HCT116 (cell line): ENCODE results near the gene MDM2.

Experiments
- EZH2phosphoT487 ChIP-seq: fragments of 200-600 bp; IDR thresholded peaks from 2 replicates; pipeline ENCODE4 v1.6.1; 2018; ENCODE audit warnings: antibody characterized with exemption, borderline replicate concordance
- JUND ChIP-seq: IDR thresholded peaks from 2 replicates; pipeline ENCODE4 v1.6.1; 2012
- MAX ChIP-seq: IDR thresholded peaks from 2 replicates; pipeline ENCODE4 v1.6.1; 2012
- POLR2A ChIP-seq: IDR thresholded peaks from 2 replicates; pipeline ENCODE4 v1.7.0; 2011; ENCODE audit warnings: borderline replicate concordance; ENCODE audit not compliant: insufficient read depth, insufficient read length; ENCODE audit errors: extremely low read depth
- SP1 ChIP-seq: IDR thresholded peaks from 2 replicates; pipeline ENCODE4 v1.6.1; 2012; ENCODE audit warnings: low read depth
- SRF ChIP-seq: IDR thresholded peaks from 2 replicates; pipeline ENCODE4 v1.6.1; 2012; ENCODE audit warnings: low read depth
- ZFX ChIP-seq: fragments of 450-650 bp; IDR thresholded peaks from 2 replicates; pipeline ENCODE4 v1.6.1; 2017
- ZNF274 ChIP-seq: fragments of 200-500 bp; sonication (Bioruptor generic); IDR thresholded peaks from 2 replicates; pipeline ENCODE4 v1.6.1; 2014; ENCODE audit warnings: mild to moderate bottlenecking, low read depth, low read length, inconsistent platforms
- TF ChIP-seq, protein P1 (sequence below), 3 experiments: fragments of 200-600 bp in 1 of 3; sonication (generic) in 1 of 3; IDR thresholded peaks in 2 of 3; conservative IDR thresholded peaks in 1 of 3; 2 replicates each; pipeline ENCODE4 v1.5.1; 2012 to 2017; ENCODE audit warnings: low read depth in 2 of 3, low read length in 2 of 3, antibody characterized with exemption in 1 of 3, borderline replicate concordance in 1 of 3, control low read depth in 1 of 3, mild to moderate bottlenecking in 1 of 3, mixed read lengths in 1 of 3, mixed run types in 1 of 3, moderate library complexity in 1 of 3; ENCODE audit not compliant: insufficient read depth in 1 of 3
- TF ChIP-seq, protein P2 (sequence below): IDR thresholded peaks from 2 replicates; pipeline ENCODE4 v1.6.1; 2012; ENCODE audit warnings: low read depth

- no peak for TF ChIP-seq SRF
- no peak for TF ChIP-seq MAX
- TF ChIP-seq, protein P1, sequence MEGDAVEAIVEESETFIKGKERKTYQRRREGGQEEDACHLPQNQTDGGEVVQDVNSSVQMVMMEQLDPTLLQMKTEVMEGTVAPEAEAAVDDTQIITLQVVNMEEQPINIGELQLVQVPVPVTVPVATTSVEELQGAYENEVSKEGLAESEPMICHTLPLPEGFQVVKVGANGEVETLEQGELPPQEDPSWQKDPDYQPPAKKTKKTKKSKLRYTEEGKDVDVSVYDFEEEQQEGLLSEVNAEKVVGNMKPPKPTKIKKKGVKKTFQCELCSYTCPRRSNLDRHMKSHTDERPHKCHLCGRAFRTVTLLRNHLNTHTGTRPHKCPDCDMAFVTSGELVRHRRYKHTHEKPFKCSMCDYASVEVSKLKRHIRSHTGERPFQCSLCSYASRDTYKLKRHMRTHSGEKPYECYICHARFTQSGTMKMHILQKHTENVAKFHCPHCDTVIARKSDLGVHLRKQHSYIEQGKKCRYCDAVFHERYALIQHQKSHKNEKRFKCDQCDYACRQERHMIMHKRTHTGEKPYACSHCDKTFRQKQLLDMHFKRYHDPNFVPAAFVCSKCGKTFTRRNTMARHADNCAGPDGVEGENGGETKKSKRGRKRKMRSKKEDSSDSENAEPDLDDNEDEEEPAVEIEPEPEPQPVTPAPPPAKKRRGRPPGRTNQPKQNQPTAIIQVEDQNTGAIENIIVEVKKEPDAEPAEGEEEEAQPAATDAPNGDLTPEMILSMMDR (IDR thresholded peaks at IDR 0.05 in 2 of 3, conservative IDR thresholded peaks at IDR 0.05 in 1 of 3; ENCODE audit: borderline replicate concordance in 1 of 3, insufficient read depth in 1 of 3, low read depth in 2 of 3, low read length in 2 of 3), result no peak
- no peak for TF ChIP-seq POLR2A
- TF ChIP-seq EZH2phosphoT487, result no peak
- TF ChIP-seq SP1, result no peak
- TF ChIP-seq ZFX, result no peak
- TF ChIP-seq JUND, result no peak
- TF ChIP-seq, protein P2, sequence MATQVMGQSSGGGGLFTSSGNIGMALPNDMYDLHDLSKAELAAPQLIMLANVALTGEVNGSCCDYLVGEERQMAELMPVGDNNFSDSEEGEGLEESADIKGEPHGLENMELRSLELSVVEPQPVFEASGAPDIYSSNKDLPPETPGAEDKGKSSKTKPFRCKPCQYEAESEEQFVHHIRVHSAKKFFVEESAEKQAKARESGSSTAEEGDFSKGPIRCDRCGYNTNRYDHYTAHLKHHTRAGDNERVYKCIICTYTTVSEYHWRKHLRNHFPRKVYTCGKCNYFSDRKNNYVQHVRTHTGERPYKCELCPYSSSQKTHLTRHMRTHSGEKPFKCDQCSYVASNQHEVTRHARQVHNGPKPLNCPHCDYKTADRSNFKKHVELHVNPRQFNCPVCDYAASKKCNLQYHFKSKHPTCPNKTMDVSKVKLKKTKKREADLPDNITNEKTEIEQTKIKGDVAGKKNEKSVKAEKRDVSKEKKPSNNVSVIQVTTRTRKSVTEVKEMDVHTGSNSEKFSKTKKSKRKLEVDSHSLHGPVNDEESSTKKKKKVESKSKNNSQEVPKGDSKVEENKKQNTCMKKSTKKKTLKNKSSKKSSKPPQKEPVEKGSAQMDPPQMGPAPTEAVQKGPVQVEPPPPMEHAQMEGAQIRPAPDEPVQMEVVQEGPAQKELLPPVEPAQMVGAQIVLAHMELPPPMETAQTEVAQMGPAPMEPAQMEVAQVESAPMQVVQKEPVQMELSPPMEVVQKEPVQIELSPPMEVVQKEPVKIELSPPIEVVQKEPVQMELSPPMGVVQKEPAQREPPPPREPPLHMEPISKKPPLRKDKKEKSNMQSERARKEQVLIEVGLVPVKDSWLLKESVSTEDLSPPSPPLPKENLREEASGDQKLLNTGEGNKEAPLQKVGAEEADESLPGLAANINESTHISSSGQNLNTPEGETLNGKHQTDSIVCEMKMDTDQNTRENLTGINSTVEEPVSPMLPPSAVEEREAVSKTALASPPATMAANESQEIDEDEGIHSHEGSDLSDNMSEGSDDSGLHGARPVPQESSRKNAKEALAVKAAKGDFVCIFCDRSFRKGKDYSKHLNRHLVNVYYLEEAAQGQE, result no peak
- TF ChIP-seq ZNF274, result no peak
Observed at GRCh38 chr12:68868043-68868790, 60.2 kb downstream of the MDM2 start.
